DOHH2 (cell line): ENCODE results near the gene PANK2.

ENCODE experiments used
- H3F3A ChIP-seq: fragments of 200-600 bp; sonication (generic), shearing (Covaris generic); 2 replicates; pipeline ENCODE4 v1.6.0; 2016; ENCODE audit warnings: antibody characterized with exemption, mild to moderate bottlenecking; ENCODE audit not compliant: control insufficient read depth, insufficient read depth
- H3K27ac ChIP-seq: fragments of 200-600 bp; sonication (generic); 2 replicates; pipeline ENCODE4 v1.5.1; 2014; ENCODE audit warnings: low read depth, mild to moderate bottlenecking, low read length, moderate library complexity
- H3K27me3 ChIP-seq: fragments of 200-600 bp; sonication (generic); 2 replicates; pipeline ENCODE4 v1.6.1; 2014; ENCODE audit warnings: mild to moderate bottlenecking, low read length, mixed read lengths; ENCODE audit not compliant: control insufficient read depth
- H3K36me3 ChIP-seq: fragments of 200-600 bp; sonication (generic); 2 replicates; pipeline ENCODE4 v1.6.1; 2014; ENCODE audit warnings: mild to moderate bottlenecking, low read length, moderate library complexity, mixed read lengths; ENCODE audit not compliant: control insufficient read depth
- H3K4me1 ChIP-seq: fragments of 200-600 bp; sonication (generic); 2 replicates; pipeline ENCODE4 v1.6.1; 2014; ENCODE audit warnings: mild to moderate bottlenecking, low read length, mixed read lengths; ENCODE audit not compliant: control insufficient read depth
- H3K4me2 ChIP-seq: fragments of 200-600 bp; sonication (generic); 2 replicates; pipeline ENCODE4 v1.6.0; 2014; ENCODE audit warnings: mild to moderate bottlenecking, low read length, moderate library complexity
- H3K4me3 ChIP-seq: fragments of 200-600 bp; sonication (generic); 2 replicates; pipeline ENCODE4 v1.5.1; 2014; ENCODE audit warnings: mild to moderate bottlenecking, low read length, mixed read lengths
- H3K79me2 ChIP-seq: fragments of 200-600 bp; sonication (generic); 2 replicates; pipeline ENCODE4 v1.6.1; 2014; ENCODE audit warnings: mild to moderate bottlenecking, low read length, mixed read lengths; ENCODE audit not compliant: control insufficient read depth
- H3K9me2 ChIP-seq: fragments of 200-600 bp; sonication (generic); replicated peaks from 2 replicates; pipeline ENCODE4 v1.6.1; 2014; ENCODE audit warnings: mild to moderate bottlenecking, low read length, mixed read lengths; ENCODE audit not compliant: control insufficient read depth
- H3K9me3 ChIP-seq: fragments of 200-600 bp; sonication (generic); 2 replicates; pipeline ENCODE4 v1.6.1; 2014; ENCODE audit warnings: antibody characterized with exemption, low read length, mixed read lengths; ENCODE audit not compliant: control insufficient read depth, insufficient read depth
- H4K20me1 ChIP-seq: fragments of 200-600 bp; sonication (generic); 2 replicates; pipeline ENCODE4 v1.6.0; 2014; ENCODE audit warnings: low read depth, mild to moderate bottlenecking, antibody characterized with exemption, low read length, moderate library complexity; ENCODE audit not compliant: control insufficient read depth, insufficient read depth
- EZH2phosphoT487 ChIP-seq: fragments of 200-600 bp; sonication (generic); IDR thresholded peaks from 2 replicates; pipeline ENCODE4 v1.6.1; 2017; ENCODE audit warnings: borderline replicate concordance, mild to moderate bottlenecking, antibody characterized with exemption, low read length, moderate library complexity, mixed read lengths
- TF ChIP-seq, protein P1 (sequence below): fragments of 200-600 bp; sonication (generic); IDR thresholded peaks from one replicate; pipeline ENCODE4 v1.5.1; 2014; ENCODE audit warnings: antibody characterized with exemption, mild to moderate bottlenecking, low read depth, low read length; ENCODE audit not compliant: poor library complexity, severe bottlenecking

The PANK2 gene

DNA sequence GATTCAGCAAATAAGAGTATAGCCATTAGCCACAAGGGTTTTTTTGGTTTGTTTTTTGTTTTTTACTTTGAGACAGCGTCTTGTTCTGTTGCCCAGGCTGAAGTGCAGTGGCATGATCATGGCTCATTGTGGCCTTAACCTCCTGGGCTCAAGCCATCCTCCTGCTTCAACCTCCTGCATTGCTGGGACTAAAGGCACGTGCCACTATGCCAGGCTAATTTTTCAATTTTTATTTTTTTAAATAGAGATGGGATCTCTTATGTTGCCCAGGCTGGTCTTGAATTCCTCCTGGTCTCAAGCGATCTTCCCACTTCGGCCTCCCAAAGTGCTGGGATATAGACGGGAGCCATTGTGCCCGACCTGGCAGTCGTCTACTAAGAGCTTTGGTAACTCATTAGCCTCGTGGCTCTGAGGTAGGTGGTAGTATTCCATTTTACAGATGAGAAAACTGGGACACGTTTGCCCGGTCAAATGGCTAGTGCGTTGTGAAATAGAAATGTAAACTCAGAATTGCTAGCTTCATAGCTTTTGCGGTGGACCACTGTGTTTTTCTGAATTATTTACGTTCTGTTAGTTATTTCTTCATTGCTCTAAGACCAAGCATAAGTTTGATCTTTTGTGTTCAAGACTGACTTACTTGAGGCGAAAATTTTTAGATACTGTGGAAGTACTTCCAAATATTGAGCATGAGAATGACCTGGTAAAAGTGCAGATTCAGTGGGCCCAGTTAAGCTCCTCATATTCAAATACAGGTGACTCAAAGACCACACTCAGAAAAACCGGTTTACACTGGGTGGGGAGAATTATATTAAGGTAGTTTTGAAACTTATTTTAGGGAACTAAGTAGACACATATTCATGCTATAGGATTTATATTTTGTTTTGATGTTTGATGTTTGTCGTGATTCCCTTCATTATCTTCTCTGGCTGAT is 2.1 kb downstream of the PANK2 start:
- peaks cover 54% of the 10 kb centered on the region for H3K36me3 ChIP-seq
- TF ChIP-seq, protein P1, sequence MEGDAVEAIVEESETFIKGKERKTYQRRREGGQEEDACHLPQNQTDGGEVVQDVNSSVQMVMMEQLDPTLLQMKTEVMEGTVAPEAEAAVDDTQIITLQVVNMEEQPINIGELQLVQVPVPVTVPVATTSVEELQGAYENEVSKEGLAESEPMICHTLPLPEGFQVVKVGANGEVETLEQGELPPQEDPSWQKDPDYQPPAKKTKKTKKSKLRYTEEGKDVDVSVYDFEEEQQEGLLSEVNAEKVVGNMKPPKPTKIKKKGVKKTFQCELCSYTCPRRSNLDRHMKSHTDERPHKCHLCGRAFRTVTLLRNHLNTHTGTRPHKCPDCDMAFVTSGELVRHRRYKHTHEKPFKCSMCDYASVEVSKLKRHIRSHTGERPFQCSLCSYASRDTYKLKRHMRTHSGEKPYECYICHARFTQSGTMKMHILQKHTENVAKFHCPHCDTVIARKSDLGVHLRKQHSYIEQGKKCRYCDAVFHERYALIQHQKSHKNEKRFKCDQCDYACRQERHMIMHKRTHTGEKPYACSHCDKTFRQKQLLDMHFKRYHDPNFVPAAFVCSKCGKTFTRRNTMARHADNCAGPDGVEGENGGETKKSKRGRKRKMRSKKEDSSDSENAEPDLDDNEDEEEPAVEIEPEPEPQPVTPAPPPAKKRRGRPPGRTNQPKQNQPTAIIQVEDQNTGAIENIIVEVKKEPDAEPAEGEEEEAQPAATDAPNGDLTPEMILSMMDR = no peak
- no peak for TF ChIP-seq EZH2phosphoT487
- H3K27me3 ChIP-seq = no peaks in the 10 kb centered on the region
- peak overlapping the region; percentile 84 for H3K27ac ChIP-seq
- 0 out of 2 replicates have a peak, but pooled peaks cover 6% of the 10 kb centered on the region for H3F3A ChIP-seq
- H4K20me1 ChIP-seq = peaks cover 22% of the 10 kb centered on the region
- peak overlapping the region; percentile 79 for H3K4me2 ChIP-seq
- H3K4me3 ChIP-seq = peak overlapping the region; percentile 76
- H3K9me2 ChIP-seq = no peaks in the 10 kb centered on the region
- H3K4me1 ChIP-seq = peaks cover 60% of the 10 kb centered on the region
- H3K9me3 ChIP-seq = no peaks in the 10 kb centered on the region
- H3K79me2 ChIP-seq = peaks cover 91% of the 10 kb centered on the region

DNA sequence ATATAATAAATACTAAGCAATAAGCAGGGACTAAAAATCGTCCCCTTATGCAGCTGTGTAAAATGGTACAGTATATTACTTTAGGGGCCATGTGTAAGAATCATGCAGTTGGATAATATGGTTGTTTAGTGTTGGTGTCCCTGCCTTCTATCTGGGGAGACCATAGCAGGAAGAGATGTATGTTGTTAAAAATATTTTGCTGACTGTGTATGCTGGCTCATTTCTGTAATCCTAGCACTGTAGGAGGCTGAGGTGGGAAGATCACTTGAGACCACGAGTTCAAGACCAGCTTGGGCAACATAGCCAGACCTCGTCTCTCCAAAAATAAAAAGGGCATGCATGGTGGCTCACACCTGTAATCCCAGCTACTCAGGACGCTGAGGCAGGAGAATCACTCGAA is 5.6 kb downstream of the PANK2 start:
- Histone ChIP-seq H3K4me3 (peak overlapping the region; percentile 58), H3F3A (0 out of 2 replicates have a peak, but pooled peaks cover 6% of the 10 kb centered on the region), H4K20me1 (peaks cover 46% of the 10 kb centered on the region), H3K79me2 (peaks cover 100% of the 10 kb centered on the region), H3K27me3 (no peaks in the 10 kb centered on the region), H3K9me2 (no peaks in the 10 kb centered on the region), H3K9me3 (no peaks in the 10 kb centered on the region), H3K36me3 (peaks cover 62% of the 10 kb centered on the region), H3K4me2 (peak overlapping the region; percentile 79), H3K27ac (no peak overlapping the region), H3K4me1 (peaks cover 87% of the 10 kb centered on the region)
- TF ChIP-seq, protein P1 = no peak
- TF ChIP-seq EZH2phosphoT487 = no peak

DNA sequence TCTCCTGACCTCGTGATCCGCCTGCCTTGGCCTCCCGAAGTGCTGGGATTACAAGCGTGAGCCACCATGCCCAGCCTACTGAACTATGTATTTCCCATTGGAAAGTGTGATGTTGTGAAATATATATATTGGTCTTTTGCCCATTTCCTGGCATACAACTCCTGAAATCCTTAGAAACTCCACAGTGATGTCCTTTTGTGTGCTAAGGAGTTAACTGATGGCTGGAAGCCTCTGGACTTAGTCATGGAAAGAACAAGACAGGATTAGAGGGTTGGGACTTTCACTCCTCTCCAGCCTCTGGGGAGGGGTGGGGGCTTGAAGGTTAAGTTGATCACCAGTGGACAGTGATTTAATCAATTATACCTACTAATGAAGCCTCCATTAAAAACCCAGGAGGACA is 7.1 kb downstream of the PANK2 start:
- Histone ChIP-seq H3K27ac (peak overlapping the region; percentile 66), H3F3A (peaks cover 18% of the 10 kb centered on the region), H3K4me2 (peak overlapping the region; percentile 79), H3K4me3 (peak overlapping the region; percentile 60), H3K9me3 (no peaks in the 10 kb centered on the region), H3K4me1 (peaks cover 100% of the 10 kb centered on the region), H3K9me2 (no peaks in the 10 kb centered on the region), H3K79me2 (peaks cover 100% of the 10 kb centered on the region), H3K27me3 (no peaks in the 10 kb centered on the region), H3K36me3 (peaks cover 53% of the 10 kb centered on the region), H4K20me1 (peaks cover 43% of the 10 kb centered on the region)
- TF ChIP-seq, protein P1 = no peak
- no peak for TF ChIP-seq EZH2phosphoT487
